ENCODE measurements around the gene SH3TC2. TPM values are rescaled to one million over a fixed set of nuclear protein-coding genes. Genes with fewer than 3 reads are reported as not detected.
A peak's percentile ranks its signal among the peaks of the same experiment; 100 is the strongest.

Gene SH3TC2
- total RNA-seq, 1 donor from 2014 or later, result 0.92 TPM

GRCh38 chr5:148992265-148992664 lies 70.6 kb downstream of the SH3TC2 start:
- H3K9me3 ChIP-seq, result no peaks in the 10 kb centered on the region
- H3K27me3 ChIP-seq (ENCODE audit: low read depth), result no peaks in the 10 kb centered on the region
- H3K27ac ChIP-seq, result no peak overlapping the region
- TF ChIP-seq CTCF (IDR thresholded peaks at IDR 0.05), result no peak
- intact Hi-C loops (cut with DNase I), result no loop called here
- no peaks in the 10 kb centered on the region for H3K36me3 ChIP-seq
- H3K4me1 ChIP-seq, result peaks cover 6% of the 10 kb centered on the region
- ATAC-seq (no peak), DNase-seq (no peak)
- no peak overlapping the region for H3K4me3 ChIP-seq

GRCh38 chr5:148991566-148991965 lies 71.3 kb downstream of the SH3TC2 start:
- no peak for TF ChIP-seq CTCF (IDR thresholded peaks at IDR 0.05)
- intact Hi-C loops (cut with DNase I), result no loop called here

GRCh38 chr5:148990817-148991216 lies 72.0 kb downstream of the SH3TC2 start:
- H3K36me3 ChIP-seq, result no peaks in the 10 kb centered on the region
- TF ChIP-seq CTCF (IDR thresholded peaks at IDR 0.05), result no peak
- H3K4me3 ChIP-seq, result no peak overlapping the region
- no peak for ATAC-seq
- no peak overlapping the region for H3K27ac ChIP-seq
- intact Hi-C loops (cut with DNase I), result no loop called here
- no peaks in the 10 kb centered on the region for H3K9me3 ChIP-seq
- no peaks in the 10 kb centered on the region for H3K4me1 ChIP-seq
- H3K27me3 ChIP-seq (ENCODE audit: low read depth), result no peaks in the 10 kb centered on the region
- DNase-seq, result no peak

More at GRCh38 chr5:148991566-148991965, 71.3 kb downstream of the SH3TC2 start:
- ATAC-seq (no peak), DNase-seq (no peak)
- Histone ChIP-seq H3K27ac (no peak overlapping the region), H3K27me3 (ENCODE audit: low read depth) (no peaks in the 10 kb centered on the region), H3K4me3 (no peak overlapping the region), H3K36me3 (no peaks in the 10 kb centered on the region), H3K9me3 (no peaks in the 10 kb centered on the region), H3K4me1 (peaks cover 2% of the 10 kb centered on the region)

GRCh38 chr5:148989567-148989966 lies 73.3 kb downstream of the SH3TC2 start:
- no peak for ATAC-seq
- no peak overlapping the region for H3K4me3 ChIP-seq
- H3K27ac ChIP-seq, result no peak overlapping the region
- intact Hi-C loops (cut with DNase I), result no loop called here
- no peak for TF ChIP-seq CTCF (IDR thresholded peaks at IDR 0.05)
- no peak for DNase-seq
- no peaks in the 10 kb centered on the region for H3K27me3 ChIP-seq (ENCODE audit: low read depth)
- no peaks in the 10 kb centered on the region for H3K4me1 ChIP-seq
- no peaks in the 10 kb centered on the region for H3K36me3 ChIP-seq
- no peaks in the 10 kb centered on the region for H3K9me3 ChIP-seq

- TF ChIP-seq CTCF (IDR thresholded peaks at IDR 0.05), result no peak
- ATAC-seq, result peak in 1 of 2 donors; percentile 8
- H3K4me1 ChIP-seq, result no peaks in the 10 kb centered on the region
- H3K27me3 ChIP-seq (ENCODE audit: low read depth), result no peaks in the 10 kb centered on the region
- H3K27ac ChIP-seq, result no peak overlapping the region
- DNase-seq, result no peak
- no peaks in the 10 kb centered on the region for H3K36me3 ChIP-seq
- no peaks in the 10 kb centered on the region for H3K9me3 ChIP-seq
- intact Hi-C loops (cut with DNase I), result no loop called here
- no peak overlapping the region for H3K4me3 ChIP-seq
Observed at GRCh38 chr5:148988328-148988727, 74.5 kb downstream of the SH3TC2 start.

- no peak overlapping the region for H3K27ac ChIP-seq
- H3K4me3 ChIP-seq, result no peak overlapping the region
- no peak for TF ChIP-seq CTCF (IDR thresholded peaks at IDR 0.05)
- H3K36me3 ChIP-seq, result no peaks in the 10 kb centered on the region
- no peaks in the 10 kb centered on the region for H3K9me3 ChIP-seq
- intact Hi-C loops (cut with DNase I), result no loop called here
- H3K27me3 ChIP-seq (ENCODE audit: low read depth), result no peaks in the 10 kb centered on the region
- no peak for DNase-seq
- H3K4me1 ChIP-seq, result no peaks in the 10 kb centered on the region
- peak; percentile 66 to 92 for ATAC-seq
Observed at GRCh38 chr5:148986636-148987035, 76.2 kb downstream of the SH3TC2 start.
